CD14-positive monocyte (primary cell): Measurements from ENCODE around the gene C1QL2. TPM values are rescaled to one million over a fixed set of nuclear protein-coding genes. Genes with fewer than 3 reads are reported as not detected.
A peak's percentile ranks its signal among the peaks of the same experiment; 100 is the strongest.

ENCODE experiments used
- DNase-seq, 3 donors: peaks; one replicate each; pipeline ENCODE4 v3.0.0-alpha.2; 2011 to 2022
- H2AFZ ChIP-seq: 2 replicates; pipeline ENCODE4 v1.6.0; 2012; ENCODE audit warnings: mild to moderate bottlenecking, low read depth, low read length, inconsistent platforms; ENCODE audit not compliant: insufficient read depth, poor library complexity, severe bottlenecking
- H3K27ac ChIP-seq, 2 donors: 1 replicate in 1 of 2; 2 replicates in 1 of 2; pipeline ENCODE4 v1.5.1; 2012 to 2013; ENCODE audit warnings: low read length in 2 of 2, control low read depth in 1 of 2, inconsistent platforms in 1 of 2, low read depth in 1 of 2, mild to moderate bottlenecking in 1 of 2
- H3K27me3 ChIP-seq, 2 donors: one replicate each; pipeline versions ENCODE4 v1.6.0 to v1.6.1; 2011 to 2013; ENCODE audit warnings: low read length in 2 of 2; ENCODE audit not compliant: control insufficient read depth in 2 of 2, insufficient read depth in 2 of 2
- H3K36me3 ChIP-seq, 2 donors: replicated peaks in 1 of 2; 1 replicate in 1 of 2; 2 replicates in 1 of 2; pipeline versions ENCODE4 v1.5.1 to v1.6.1; 2012 to 2013; ENCODE audit warnings: low read length in 2 of 2, control low read depth in 1 of 2, inconsistent platforms in 1 of 2, mild to moderate bottlenecking in 1 of 2; ENCODE audit not compliant: insufficient read depth in 2 of 2, control insufficient read depth in 1 of 2
- H3K4me1 ChIP-seq, 2 donors: 1 replicate in 1 of 2; 2 replicates in 1 of 2; pipeline versions ENCODE4 v1.5.1 to v1.6.1; 2012 to 2013; ENCODE audit warnings: low read length in 2 of 2, control low read depth in 1 of 2, inconsistent platforms in 1 of 2, mild to moderate bottlenecking in 1 of 2, moderate library complexity in 1 of 2; ENCODE audit not compliant: insufficient read depth in 2 of 2, control insufficient read depth in 1 of 2
- H3K4me2 ChIP-seq: replicated peaks from 2 replicates; pipeline ENCODE3; 2012; ENCODE audit warnings: low read length, moderate library complexity, mild to moderate bottlenecking; ENCODE audit not compliant: poor library complexity, severe bottlenecking; ENCODE audit errors: extremely low read depth
- H3K4me3 ChIP-seq, 3 experiments: fragments of 200-600 bp in 1 of 3; sonication (generic) in 1 of 3; replicated peaks in 1 of 3; 1 replicate in 2 of 3; 2 replicates in 1 of 3; pipeline ENCODE4 v1.5.1; 2011 to 2013; ENCODE audit warnings: low read length in 3 of 3, mild to moderate bottlenecking in 3 of 3, control low read depth in 2 of 3, low read depth in 2 of 3, inconsistent platforms in 1 of 3, moderate library complexity in 1 of 3
- H3K79me2 ChIP-seq: 2 replicates; pipeline ENCODE4 v1.6.0; 2012; ENCODE audit warnings: mild to moderate bottlenecking, control low read depth, inconsistent platforms, low read length, moderate library complexity; ENCODE audit not compliant: insufficient read depth
- H3K9ac ChIP-seq: 2 replicates; pipeline ENCODE4 v1.6.0; 2017; ENCODE audit warnings: low read length, mild to moderate bottlenecking; ENCODE audit not compliant: insufficient read depth, poor library complexity, severe bottlenecking
- H3K9me3 ChIP-seq, 2 donors: replicated peaks in 1 of 2; 1 replicate in 1 of 2; 2 replicates in 1 of 2; pipeline versions ENCODE4 v1.5.1 to v1.6.1; 2012 to 2013; ENCODE audit warnings: low read length in 2 of 2, control low read depth in 1 of 2; ENCODE audit not compliant: control insufficient read depth in 1 of 2, insufficient read depth in 1 of 2
- H4K20me1 ChIP-seq: 2 replicates; pipeline ENCODE4 v1.6.0; 2012; ENCODE audit warnings: mild to moderate bottlenecking, low read length, control low read depth, moderate library complexity; ENCODE audit not compliant: insufficient read depth
- H3K27ac Mint-ChIP-seq, 7 donors: one replicate each; pipeline ENCODE4 v1.8.0; 2020; ENCODE audit warnings: mild to moderate bottlenecking in 7 of 7, mixed read lengths in 7 of 7, moderate library complexity in 6 of 7, inconsistent platforms in 2 of 7
- H3K27me3 Mint-ChIP-seq, 3 donors: one replicate each; pipeline ENCODE4 v1.8.0; 2021 to 2022; ENCODE audit warnings: low read depth in 3 of 3, mild to moderate bottlenecking in 3 of 3, mixed read lengths in 3 of 3, moderate library complexity in 3 of 3, inconsistent platforms in 1 of 3
- H3K36me3 Mint-ChIP-seq, 2 donors: one replicate each; pipeline ENCODE4 v1.8.0; 2020; ENCODE audit warnings: mixed read lengths in 2 of 2, inconsistent platforms in 1 of 2, mild to moderate bottlenecking in 1 of 2
- H3K4me1 Mint-ChIP-seq: one replicate; pipeline ENCODE4 v1.8.0; 2020; ENCODE audit warnings: mild to moderate bottlenecking, mixed read lengths
- H3K4me3 Mint-ChIP-seq, 2 donors: one replicate each; pipeline ENCODE4 v1.8.0; 2020; ENCODE audit warnings: mild to moderate bottlenecking in 2 of 2, mixed read lengths in 2 of 2, moderate library complexity in 1 of 2
- H3K9me3 Mint-ChIP-seq, 7 donors: one replicate each; pipeline ENCODE4 v1.8.0; 2020 to 2022; ENCODE audit warnings: mixed read lengths in 7 of 7, mild to moderate bottlenecking in 6 of 7, moderate library complexity in 6 of 7, inconsistent platforms in 2 of 7
- CTCF ChIP-seq: fragments of 200-600 bp; IDR thresholded peaks from one replicate; pipeline ENCODE4 v1.8.0; 2022; ENCODE audit warnings: antibody characterized with exemption, mild to moderate bottlenecking
- WGBS: methylation state at CpG from one replicate; pipeline ENCODE4 v1.1.5; 2013; ENCODE audit warnings: missing lambda C conversion rate; ENCODE audit not compliant: insufficient coverage; 5-methylcytosine and 5-hydroxymethylcytosine counted together
- intact Hi-C, 2 donors: fragments of 100-400 bp; cut with micrococcal nuclease; formaldehyde crosslinking; loops; one replicate each; pipeline versions ENCODE4 v1.15.0 to v1.15.1; 2023
- polyA plus RNA-seq, 3 donors: library from polyadenylated mRNA; depleted of rRNA in 1 of 3; unstranded in 2 of 3; stranded (reverse) in 1 of 3; fragments of 300-500 nt in 2 of 3; fragments of >200 nt in 1 of 3; fragmentation: Illumina TruSeq in 2 of 3; gene quantifications; 1 replicate in 2 of 3; 2 replicates in 1 of 3; pipeline ENCODE4 v1.2.3, GENCODE V29; 2012 to 2021

The C1QL2 gene
- polyA plus RNA-seq, 3 donors = not detected

DNA sequence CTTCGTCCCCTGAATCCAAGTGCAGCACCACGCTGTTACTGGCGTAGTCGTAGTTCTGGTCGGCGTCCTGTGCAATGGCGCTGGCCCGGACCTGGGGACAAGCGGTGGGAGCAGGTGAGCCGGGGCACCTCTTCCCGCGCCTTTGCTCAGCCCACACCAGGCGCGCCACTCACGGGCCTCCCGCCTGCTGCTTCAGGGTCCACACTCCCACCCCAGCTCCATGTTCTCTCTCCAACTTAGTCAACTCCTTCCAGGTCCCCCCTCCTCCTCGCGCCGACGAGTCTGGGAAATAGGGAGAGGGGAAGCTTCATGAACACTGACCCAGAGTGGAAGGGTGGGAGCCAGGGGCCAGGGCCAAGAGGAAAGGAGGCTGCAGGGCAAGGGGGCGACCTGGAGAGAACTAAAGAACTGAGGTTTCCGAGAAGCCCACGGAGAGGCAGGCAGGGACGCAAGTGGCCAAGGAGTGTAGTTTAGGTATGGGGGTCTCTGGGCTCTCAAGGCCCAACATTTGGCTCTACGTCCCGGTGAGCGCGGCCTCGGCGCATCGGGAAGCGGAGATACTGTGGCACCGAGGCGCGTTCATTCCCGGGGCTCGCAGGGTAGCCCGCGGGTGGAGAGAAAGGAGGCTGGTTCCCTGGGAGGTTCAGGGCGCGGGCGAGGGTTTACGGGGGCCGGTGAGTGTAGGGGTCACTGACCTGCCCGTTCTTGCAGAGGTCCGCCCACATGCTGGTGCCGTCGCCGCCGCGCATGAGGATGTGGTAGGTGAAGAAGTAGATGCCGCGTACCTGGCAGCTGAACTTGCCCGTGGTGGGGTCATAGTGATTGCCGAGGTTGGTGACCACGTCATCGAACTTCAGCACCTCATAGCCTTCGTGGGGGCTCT, 1.4 kb downstream of the C1QL2 start:
- TF ChIP-seq CTCF = no peak
- Histone ChIP-seq H3K36me3 (no peaks in the 10 kb centered on the region), H3K27ac (no peak overlapping the region), H2AFZ (no peak overlapping the region), H3K9ac (no peak overlapping the region), H3K4me1 (no peaks in the 10 kb centered on the region), H3K9me3 (peaks cover 4 to 18% of the 10 kb centered on the region in 2 donors), H4K20me1 (no peaks in the 10 kb centered on the region), H3K27me3 (peaks cover 51 to 78% of the 10 kb centered on the region in 2 donors), H3K4me3 (no peak overlapping the region), H3K79me2 (no peaks in the 10 kb centered on the region), H3K4me2 (no peak overlapping the region)
- intact Hi-C loops = no loop called here
- WGBS = 6% methylated on average over 48 of the region's 58 CpGs
- Mint-ChIP-seq H3K36me3 (no peaks in the 10 kb centered on the region), H3K4me3 (peak overlapping the region in 1 of 2 donors; percentile 85), H3K27me3 (peaks cover 64 to 83% (median 80%) of the 10 kb centered on the region in 3 donors), H3K9me3 (peaks cover 0 to 7% (median 4%) of the 10 kb centered on the region in 7 donors), H3K4me1 (no peaks in the 10 kb centered on the region), H3K27ac (no peak overlapping the region)
- DNase-seq = no peak

DNA sequence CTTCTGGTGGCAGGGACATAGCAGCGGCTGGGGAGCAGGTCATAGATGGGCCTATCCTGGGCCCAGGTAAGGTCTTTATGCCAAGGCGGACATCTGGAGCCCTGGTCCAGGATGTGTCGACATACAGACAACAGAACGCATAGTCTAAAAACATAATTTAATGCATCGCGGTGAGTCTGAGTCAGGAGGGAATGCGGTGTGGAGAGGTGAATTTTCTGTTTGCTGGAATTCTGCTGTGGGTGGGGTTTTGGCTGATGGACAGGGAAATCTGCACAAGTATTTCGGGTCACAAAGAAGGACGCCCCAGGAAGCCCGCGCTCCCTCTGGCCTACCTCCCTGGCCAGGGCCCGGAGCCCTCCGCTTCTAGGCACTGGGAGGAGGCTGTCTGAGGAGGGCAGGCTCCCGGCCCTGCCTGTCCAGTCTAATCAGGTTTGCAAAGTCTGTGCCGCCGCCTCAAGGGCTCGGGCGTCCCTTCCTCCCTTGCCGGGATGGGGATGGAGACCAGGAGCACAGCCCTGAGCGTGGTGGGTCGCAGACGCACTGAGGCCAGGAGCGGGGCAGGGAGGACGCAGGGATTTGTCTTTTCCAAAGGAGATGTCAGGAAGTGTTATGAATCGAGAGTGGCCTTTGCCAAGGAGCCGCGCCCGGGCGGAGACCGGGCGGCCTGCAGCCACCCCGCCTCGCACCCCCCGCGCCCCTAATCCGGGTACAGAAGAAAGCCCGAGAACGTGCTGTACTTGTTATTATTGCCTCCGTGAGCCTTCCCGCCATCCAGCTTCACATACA, 2.3 kb downstream of the C1QL2 start:
- H3K27ac ChIP-seq = no peak overlapping the region
- H3K36me3 Mint-ChIP-seq = no peaks in the 10 kb centered on the region
- no peak overlapping the region for H3K4me3 ChIP-seq
- peaks cover 52 to 80% of the 10 kb centered on the region in 2 donors for H3K27me3 ChIP-seq
- no peaks in the 10 kb centered on the region for H4K20me1 ChIP-seq
- H3K79me2 ChIP-seq = no peaks in the 10 kb centered on the region
- peaks cover 4 to 18% of the 10 kb centered on the region in 2 donors for H3K9me3 ChIP-seq
- H3K27me3 Mint-ChIP-seq = peaks cover 64 to 84% (median 81%) of the 10 kb centered on the region in 3 donors
- intact Hi-C loops = no loop called here
- H3K9ac ChIP-seq = no peak overlapping the region
- no peaks in the 10 kb centered on the region for H3K4me1 Mint-ChIP-seq
- H3K36me3 ChIP-seq = no peaks in the 10 kb centered on the region
- no peaks in the 10 kb centered on the region for H3K4me1 ChIP-seq
- no peak for TF ChIP-seq CTCF
- H3K27ac Mint-ChIP-seq = no peak overlapping the region
- H3K4me3 Mint-ChIP-seq = peak overlapping the region in 1 of 2 donors; percentile 85
- peaks cover 0 to 7% (median 4%) of the 10 kb centered on the region in 7 donors for H3K9me3 Mint-ChIP-seq
- no peak for DNase-seq
- H2AFZ ChIP-seq = no peak overlapping the region
- no peak overlapping the region for H3K4me2 ChIP-seq
- WGBS = 8% methylated on average over 30 of the region's 40 CpGs
